Right hindlimb (tissue), 1 donor: ENCODE results near the gene SIPA1L3.

Experiments used
- DNase-seq: peaks from one replicate; pipeline ENCODE4 v3.0.0-alpha.2; 2018

Gene SIPA1L3

DNA sequence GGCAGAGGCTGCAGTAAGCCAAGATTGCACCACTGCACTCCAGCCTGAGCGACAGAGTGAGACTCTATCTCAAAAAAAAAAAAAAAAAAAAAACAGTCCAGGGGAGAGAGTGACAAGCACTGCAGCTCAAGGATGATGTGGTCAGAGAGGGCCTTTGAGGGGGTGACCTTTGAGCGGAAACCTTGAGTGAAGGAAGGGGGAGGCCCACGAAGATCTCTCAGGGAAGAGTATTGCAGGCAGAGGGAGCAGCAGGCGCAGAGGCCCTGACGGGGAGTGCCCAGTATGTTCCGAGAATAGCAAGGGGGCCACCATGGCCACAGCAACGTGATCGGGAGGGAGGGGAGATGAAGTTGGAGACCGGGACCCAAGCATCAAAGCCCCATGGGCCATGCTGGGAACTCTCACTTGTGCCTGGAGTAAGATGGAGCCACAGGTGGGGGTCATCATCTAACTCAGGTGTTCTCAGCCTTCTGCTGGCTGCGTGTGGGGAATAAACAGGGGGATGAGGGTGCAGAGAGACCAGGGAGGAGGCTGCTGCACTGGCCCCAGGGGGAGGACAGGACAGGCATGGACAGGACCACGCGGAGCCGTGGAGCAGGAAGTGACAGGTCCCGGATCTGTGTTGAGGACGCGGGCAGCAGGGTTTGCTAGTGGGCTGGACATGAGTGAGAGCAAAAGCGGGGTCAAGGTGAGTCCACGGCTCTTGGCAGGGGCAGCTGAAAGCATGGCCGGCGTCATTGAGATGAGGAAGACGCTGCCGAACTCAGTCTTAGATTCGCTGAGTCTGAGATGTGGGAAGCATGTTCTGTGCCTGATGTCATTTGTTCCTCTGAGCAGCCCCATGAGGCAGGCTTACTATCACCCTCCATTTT is 256.6 kb downstream of the SIPA1L3 start:
- no peak for DNase-seq

DNA sequence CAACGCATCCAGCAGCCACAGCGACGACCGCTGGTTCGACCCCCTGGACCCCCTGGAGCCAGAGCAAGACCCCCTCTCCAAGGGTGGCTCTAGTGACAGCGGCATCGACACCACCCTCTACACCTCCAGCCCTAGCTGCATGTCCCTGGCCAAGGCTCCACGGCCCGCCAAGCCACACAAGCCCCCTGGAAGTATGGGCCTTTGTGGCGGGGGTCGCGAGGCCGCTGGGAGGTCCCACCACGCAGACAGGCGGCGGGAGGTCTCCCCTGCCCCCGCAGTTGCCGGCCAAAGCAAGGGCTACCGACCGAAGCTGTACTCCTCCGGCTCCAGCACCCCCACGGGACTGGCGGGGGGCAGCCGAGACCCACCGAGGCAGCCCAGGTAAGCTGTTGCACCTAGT is 257.5 kb downstream of the SIPA1L3 start:
- DNase-seq, result no peak

DNA sequence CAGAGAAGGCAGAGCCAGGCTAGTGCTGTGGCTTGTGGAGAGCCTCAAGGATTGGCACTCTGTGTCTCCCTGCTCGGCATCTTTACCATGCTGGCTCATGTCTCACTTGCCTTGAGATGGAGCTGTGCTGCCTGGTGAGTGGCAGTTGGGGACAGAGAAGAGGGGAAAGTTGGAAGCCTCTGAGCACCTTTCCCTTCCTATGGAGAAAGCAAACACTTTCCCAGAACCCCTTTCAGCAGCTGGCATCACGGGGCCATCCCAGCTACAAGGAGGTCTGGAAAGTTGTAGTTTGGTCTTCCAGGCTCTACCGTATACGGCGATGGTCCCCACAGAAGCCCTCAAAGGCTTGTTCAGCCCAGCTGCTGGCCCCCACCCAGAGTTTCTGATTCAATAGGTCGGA is 258.3 kb downstream of the SIPA1L3 start:
- no peak for DNase-seq

DNA sequence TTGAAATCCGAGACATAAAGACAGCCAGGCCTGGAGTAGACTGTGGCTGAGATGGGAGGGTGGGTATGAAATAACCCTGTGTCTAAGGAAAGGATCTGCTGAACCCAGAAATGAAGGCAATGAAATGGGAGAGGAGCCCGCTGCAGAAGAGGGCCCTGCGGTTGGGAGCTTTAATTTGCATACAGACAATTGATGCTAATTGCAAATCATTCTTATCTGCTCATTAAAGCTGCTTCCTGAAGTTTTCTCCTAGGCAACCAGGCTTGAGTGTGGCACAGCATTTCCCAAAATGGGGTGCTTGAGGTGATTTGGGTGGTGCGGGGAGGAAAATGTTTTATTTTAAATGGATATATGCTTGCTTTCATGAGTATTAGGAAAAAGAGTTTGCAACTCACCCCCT is 261.6 kb downstream of the SIPA1L3 start:
- no peak for DNase-seq

DNA sequence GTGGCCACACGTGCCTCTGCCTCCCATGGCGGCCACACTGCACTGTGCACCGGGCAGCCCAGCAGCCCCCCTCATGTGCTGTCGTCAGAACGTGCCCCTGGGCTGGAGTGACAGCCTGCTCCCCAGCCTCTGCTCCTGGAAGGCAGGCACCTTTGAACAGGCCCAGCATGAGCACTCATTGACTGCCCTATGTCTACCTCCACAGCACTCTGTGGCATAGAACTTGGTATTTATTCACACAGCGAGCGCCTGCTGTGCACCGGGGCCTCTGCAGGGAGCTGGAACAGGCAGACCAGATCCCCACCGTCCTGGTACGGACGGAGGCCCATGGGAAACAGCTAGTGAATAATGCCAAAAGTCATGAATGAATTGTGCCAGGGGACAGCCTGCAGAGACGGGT is 263.3 kb downstream of the SIPA1L3 start:
- no peak for DNase-seq

DNA sequence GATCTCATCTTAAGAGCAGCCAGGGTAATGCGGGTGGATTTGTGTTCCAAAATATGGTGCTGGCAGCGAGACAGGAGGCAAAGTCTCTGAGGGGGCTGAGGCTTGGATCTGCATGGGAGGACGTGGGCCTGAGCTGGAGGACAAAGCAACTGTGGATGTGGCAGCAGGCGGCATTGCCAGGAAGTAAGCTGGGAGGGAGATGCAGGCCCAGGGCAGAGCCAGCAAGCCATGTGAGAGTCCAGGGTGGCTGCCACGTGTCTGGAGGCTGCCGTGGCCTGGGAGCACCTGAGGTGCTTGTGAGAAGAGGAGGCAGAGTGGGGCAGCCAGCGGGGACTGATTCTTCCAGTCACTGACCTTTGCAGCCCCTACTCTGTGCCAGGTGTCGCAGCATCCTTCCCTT is 265.0 kb downstream of the SIPA1L3 start:
- DNase-seq, result no peak

DNA sequence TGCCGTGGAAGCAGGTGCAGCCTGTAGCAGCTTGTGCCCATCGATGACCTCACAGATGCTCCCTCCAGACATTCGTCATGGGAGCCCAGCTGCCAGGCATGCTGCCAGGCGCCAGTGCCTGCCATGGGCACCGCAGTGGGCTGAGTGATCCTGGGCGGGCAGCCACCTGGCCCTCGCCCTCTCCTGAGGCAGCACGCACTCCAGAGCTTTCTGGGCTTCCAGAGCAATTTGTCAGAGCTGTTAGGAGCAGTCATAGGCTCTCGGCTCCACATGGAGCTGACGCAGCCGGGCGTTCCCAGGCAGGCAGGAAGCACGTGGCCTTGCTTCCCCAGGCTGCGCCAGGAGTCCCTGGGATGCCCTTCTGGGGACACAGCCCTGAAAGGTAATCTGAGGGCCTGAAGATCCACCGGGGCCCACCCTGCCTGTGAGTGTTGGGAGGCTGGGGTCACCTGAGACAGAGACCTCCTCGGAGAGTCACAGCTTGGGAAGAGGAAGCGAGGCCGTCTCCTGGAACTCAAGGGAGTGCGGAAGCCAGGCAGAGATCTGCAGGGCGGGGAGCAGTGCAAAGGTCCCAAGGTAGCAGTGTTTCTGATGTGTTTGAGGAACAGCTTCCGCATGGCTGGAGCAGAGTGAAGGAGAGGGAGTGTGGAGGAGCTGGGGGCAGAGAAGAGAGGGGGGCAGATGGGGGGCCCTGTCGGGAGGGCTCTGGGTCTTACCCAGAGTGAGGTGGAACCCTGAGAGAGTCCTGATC is 266.5 kb downstream of the SIPA1L3 start:
- peak; percentile 87 for DNase-seq

DNA sequence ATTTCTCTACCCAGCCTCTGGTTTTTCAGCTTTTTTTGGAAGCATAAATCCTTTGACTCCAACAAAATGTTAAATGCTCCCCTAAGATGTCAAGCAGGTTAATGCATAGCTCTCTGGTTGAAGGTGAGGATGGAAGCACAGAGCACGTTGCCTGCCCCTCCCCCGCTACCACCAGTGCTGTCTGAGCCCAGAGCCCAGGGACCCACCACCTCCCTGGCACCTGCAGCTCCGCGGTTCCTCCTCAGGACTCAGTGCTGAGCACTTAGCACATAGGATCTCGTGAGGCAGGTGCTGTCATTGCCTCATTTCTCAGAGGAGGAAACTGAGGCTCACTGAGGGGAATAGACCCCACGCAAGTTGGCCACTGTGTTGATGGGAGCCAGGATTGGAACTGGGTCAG is 268.4 kb downstream of the SIPA1L3 start:
- DNase-seq, result no peak

DNA sequence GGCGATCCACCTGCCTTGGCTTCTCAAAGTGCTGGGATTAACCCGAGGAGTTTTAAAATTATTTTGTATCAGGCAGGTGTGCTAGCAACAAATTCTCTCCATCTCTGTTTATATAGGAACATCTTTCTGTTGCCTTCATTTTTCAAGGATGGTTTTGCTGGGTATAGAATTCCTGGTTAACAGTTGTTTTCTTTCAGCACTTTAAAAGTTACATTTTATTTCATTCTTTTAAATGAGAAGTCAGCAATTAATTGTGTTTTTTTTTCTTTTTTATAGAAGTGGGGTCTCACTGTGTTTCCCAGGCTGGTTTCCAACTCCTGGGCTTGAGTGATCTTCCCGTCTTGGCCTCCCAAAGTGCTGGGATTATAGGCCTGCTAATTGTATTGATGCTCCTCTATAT is 273.1 kb downstream of the SIPA1L3 start:
- DNase-seq, result no peak

DNA sequence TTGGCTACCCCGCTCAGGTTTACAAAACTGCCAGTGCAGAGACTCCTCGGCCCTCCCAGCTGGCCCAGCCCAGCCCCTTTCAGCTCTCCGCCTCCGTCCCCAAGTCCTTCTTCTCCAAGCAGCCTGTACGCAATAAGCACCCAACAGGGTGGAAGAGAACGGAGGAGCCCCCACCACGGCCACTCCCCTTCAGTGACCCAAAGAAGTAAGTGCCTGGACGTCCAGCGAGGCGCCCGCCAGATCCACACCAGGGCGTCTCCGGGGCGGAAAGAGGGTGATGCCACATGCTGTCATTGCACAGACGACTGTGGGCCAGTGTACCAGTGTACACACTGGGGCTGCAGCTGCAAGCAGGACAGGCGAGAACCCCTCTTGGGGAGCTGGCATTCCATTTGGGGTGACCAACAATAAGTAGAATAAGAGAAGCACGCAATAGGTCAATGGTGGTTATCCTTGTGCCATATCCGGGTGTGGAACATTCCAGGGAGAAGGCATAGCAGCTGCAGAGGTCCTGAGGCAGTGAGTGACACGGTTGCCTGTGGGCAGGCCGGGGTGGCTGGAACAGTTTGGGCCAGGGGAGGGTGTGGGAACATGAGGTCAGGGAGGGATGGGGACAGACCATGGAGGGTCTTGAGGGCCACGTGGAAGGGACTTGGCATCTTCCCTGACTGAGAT is 275.7 kb downstream of the SIPA1L3 start:
- DNase-seq, result no peak

DNA sequence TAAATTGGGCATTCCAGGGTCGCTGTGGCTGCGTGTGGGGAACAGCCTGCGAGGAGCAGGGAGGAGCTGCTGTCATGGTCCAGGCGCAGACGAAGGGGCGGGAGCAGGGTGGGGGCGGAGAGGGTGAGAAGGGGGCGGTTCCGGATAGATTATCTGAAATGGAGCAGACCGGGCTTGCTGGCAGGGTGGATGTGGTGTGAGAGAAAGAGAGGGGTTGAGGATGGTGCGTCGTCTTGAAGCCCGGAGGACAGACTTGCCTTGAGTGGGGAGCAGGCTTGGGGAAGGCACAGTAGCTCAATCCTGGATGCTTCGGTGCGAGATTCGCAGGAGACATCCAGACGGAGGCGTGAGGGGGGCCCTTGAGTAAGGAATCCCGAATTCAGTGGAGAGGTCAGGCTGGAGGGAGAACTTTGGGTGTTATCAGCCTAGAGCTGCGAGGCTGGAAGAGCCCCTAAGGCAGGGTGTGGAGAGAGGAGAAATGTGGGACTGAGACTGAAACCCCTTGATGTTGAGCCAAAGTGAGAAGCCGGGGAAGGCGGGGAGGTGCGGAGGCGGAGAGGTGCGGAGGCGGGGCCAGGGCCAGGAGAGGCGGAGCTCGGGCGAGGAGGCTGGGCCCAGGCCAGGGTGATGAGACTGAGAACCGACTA is 276.4 kb downstream of the SIPA1L3 start:
- peak; percentile 70 for DNase-seq

DNA sequence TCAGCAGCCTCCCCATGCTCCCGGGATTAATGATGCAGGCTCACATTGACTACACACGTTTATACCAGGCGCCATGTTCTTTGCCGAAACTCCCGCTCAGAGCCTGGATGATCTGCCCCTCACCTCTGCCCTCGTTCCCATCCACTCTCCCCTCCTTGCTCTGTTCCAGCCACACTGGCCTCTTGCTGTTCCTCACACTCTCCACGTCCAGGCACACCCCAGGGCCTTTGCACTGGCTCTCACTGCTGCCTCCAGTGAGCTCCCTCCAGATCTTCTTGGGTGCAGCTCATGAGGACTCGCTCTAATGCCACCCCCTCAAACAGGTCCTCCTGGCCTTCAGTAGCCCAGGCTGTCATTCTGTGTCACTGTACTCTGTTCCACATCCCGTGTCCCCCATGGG is 277.8 kb downstream of the SIPA1L3 start:
- DNase-seq, result no peak

DNA sequence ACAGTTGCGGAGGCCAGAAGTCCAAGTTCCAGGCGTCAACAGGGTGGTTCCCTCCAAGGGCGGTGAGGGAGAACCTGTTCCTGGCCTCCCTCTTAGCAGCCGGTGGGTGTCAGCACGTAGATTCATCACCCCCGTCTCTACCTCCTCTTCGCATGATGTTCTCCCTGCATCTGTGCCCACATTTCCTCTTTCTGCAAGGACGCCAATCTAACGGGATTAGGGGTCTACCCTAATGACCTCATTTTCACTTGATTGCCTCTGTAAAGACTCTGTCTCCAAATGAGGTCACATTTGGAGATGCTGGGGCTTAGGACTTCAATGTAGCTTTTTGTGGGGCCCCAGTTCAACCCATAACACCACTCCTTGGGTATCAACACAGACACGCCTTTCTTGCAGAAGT is 278.6 kb downstream of the SIPA1L3 start:
- DNase-seq, result no peak

DNA sequence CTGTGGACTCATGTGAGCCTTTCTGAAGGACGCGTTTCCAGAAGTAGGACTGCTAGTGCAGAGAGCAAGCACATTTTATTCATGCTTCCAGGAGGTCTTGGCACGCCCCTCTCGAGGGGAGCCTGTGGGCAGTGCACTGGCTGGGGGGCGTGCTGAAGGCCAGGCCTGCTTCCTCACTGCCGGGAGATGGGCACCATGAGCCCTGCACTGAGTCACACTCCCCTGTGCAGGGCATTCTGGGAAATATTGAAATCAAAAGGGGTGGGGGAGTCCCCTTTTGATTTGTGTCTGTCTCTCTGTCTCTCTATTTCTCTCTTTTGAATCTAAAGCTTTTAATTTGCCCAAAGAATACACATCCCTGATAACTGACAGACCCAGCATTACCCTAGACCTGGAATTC is 283.1 kb downstream of the SIPA1L3 start:
- DNase-seq, result peak; percentile 14

DNA sequence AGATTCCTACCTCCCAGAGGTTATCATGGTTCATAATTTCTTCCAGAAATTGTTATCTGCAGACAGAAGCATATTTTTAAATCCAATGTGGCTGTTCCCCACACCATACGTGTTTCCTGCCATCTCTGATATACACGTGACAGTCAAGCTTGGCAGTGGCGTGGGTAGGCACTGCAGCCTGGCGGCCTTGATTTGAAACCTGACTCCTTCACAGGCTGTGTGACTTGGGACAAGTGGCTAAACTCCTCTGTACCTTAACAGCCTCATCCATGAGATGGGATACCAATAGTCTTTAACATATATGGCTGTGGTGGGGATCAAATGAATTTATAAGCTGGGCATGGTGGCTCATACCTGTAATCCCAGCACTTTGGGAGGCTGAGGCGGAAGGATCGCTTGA is 283.8 kb downstream of the SIPA1L3 start:
- no peak for DNase-seq

DNA sequence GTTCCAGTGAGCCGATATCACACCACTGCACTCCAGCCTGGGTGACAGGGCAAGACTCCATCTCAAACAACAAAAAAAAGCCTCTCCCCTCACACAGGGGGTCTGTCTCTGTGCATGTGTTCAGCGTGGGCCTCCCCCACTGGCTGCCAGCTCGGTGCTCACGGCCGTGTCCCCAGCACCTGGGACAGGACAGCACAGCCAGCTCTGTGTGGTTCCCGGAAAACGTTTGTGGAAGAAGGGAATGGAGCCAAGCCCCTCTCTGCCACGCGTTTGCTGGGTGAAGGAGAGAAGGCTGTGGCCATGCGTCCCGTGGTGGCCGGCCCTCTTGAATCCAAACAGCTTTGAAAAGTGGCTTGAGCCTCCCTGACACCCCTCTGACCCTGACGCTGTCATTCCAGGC is 284.7 kb downstream of the SIPA1L3 start:
- no peak for DNase-seq

DNA sequence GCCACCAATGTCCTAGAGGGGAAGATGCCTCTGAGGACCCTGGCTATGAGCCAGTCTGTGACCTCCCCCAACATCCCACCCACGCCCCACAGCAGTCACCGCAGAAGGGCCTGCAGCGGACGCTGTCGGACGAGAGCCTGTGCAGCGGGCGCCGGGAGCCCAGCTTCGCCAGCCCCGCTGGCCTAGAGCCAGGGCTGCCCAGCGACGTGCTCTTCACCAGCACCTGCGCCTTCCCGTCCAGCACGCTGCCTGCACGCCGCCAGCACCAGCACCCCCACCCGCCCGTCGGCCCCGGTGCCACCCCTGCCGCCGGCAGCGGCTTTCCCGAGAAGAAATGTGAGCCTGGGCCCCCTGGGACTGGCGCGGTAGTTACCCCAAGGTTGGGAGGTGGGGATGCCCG is 286.4 kb downstream of the SIPA1L3 start:
- peak; percentile 16 for DNase-seq

DNA sequence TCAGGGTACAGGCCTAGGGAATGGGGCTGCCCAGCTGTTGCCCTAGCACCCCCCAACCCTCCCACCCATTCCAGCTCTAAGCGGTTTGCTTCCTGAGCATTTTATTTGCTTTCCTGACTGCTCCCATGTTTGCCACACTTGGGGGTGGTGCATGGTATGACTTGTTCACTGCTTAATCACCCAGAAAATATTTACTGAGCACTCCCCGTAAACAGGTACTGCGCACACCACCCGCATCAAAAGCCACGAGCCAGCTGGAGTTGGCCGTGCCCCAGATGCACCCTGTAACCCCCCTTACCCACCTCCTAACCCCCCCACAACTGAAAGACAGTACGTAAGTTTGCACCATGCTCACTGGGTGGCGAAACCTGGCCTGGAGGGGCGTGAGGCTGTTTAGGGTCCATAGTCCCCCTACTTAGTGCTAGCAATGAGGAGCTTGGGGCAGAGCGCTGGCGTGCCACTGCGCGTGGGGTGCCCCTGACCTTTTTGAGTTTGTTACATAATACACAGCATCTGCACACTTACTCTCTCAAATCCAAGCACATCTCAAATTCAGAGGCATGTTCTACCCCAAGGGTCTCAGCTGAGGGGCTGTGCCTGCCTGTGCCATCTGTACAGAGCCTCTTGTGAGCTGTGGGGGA is 287.2 kb downstream of the SIPA1L3 start:
- DNase-seq, result no peak

DNA sequence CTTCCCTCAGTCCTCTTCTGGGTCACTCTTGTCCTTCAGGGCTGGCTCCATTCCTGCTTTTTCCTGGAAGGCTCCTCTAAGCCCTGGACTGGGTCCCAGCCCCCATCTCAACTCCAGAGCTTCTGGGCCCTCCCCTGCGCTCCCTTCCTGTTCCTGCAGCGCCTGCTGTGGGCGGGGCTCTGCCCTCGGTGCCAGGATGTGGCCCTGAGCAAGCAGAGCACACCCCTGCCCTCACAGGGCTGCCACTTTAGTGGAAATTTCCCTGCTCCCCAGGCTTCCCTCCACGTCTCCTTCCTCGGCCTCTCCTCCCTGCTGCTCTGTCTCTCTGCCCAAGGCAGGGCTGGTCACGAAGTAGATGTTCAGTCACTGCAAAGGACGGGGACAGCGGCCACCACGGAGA is 288.2 kb downstream of the SIPA1L3 start:
- no peak for DNase-seq

DNA sequence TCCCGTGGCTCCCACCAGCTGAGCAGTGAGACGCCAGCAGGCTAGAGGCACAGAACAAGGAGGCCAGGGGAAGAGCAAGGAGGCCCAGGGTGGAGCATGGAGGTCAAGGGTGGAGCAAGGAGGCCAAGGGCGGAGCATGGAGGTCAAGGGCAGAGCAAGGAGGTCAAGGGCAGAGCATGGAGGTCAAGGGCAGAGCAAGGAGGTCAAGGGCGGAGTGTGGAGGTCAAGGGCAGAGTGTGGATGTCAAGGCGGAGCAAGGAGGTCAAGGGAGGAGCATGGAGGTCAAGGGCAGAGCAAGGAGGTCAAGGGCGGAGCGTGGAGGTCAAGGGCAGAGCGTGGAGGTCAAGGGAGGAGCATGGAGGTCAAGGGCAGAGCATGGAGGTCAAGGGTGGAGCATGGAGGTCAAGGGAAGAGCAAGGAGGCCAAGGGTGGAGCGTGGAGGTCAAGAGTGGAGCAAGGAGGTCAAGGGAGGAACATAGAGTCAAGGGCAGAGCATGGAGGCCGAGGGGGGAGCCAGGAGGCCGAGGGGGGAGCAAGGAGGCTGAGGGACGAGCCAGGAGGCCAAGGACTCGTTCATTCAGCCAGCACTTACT is 289.3 kb downstream of the SIPA1L3 start:
- DNase-seq, result no peak

DNA sequence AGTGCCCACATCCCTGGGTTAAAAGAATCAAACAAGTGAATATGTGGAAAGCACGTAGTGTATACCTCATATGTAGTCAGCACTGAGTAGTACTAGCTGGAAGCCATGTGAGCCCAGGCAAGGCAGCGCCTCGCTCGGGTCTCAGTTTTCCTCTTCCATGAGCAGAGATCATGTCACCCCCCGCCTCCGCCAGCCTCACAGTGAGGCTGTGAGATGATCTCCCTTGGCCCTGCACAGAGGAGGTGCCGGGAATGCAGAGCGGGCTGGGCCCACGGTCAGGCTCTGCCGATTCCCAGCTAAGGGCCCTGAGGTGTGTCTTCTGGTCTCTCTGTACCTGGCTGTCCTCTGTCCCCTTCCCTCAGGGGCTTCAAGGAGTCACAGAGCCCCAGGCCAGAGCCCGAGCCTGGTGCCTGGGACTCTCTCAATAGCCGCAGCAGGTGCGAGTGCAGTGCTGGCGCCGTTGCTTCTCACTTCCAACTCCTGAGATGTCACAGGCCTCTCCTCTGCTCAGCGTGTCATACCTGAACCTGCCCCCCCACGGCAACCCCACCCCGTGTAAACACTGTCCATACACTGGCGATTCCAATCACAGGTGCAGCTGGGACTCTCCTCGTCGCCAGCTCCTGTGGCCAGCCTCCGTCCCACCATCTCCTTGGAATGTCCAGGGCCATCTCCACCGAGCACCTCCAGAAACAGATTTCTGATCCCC is 290.1 kb downstream of the SIPA1L3 start:
- no peak for DNase-seq
